Hepatocyte (in vitro differentiated cells): ENCODE data around the gene EFCAB7.

ENCODE experiments used
- EZH2 ChIP-seq: fragments of 200-600 bp; sonication (generic); IDR thresholded peaks from 2 replicates; pipeline ENCODE4 v1.6.1; 2016; ENCODE audit warnings: antibody characterized with exemption, mild to moderate bottlenecking, borderline replicate concordance
- TF ChIP-seq, protein P1 (sequence below): fragments of 200-600 bp; sonication (generic); IDR thresholded peaks from 2 replicates; pipeline ENCODE4 v1.5.1; 2016; ENCODE audit warnings: antibody characterized with exemption, mild to moderate bottlenecking; ENCODE audit not compliant: poor library complexity

DNA sequence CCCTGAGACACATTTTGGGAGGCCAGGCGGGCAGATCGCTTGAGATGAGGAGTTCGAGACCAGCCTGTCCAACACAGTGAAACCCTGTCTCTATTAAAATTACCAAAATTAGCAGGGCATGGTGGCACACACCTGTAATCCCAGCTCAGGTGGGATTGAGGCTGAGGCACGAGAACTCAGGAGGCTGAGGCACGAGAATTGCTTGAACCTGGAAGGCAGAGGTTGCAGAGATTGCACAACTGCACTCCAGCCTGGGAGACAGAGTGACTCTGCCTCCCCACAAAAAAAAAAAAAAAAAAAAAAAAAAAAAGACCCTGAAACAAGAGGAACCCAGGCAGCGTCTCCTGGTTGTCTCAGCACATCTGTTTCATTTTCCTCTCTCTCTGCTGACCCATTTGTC is 94.1 kb downstream of the EFCAB7 start:
- TF ChIP-seq, protein P1, sequence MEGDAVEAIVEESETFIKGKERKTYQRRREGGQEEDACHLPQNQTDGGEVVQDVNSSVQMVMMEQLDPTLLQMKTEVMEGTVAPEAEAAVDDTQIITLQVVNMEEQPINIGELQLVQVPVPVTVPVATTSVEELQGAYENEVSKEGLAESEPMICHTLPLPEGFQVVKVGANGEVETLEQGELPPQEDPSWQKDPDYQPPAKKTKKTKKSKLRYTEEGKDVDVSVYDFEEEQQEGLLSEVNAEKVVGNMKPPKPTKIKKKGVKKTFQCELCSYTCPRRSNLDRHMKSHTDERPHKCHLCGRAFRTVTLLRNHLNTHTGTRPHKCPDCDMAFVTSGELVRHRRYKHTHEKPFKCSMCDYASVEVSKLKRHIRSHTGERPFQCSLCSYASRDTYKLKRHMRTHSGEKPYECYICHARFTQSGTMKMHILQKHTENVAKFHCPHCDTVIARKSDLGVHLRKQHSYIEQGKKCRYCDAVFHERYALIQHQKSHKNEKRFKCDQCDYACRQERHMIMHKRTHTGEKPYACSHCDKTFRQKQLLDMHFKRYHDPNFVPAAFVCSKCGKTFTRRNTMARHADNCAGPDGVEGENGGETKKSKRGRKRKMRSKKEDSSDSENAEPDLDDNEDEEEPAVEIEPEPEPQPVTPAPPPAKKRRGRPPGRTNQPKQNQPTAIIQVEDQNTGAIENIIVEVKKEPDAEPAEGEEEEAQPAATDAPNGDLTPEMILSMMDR: no peak
- TF ChIP-seq EZH2: no peak
